GM10266 (cell line): ENCODE measurements around the gene ANO4.

Source experiments
- DNase-seq: peaks from one replicate; pipeline ENCODE4 v3.0.0; 2012; ENCODE audit errors: extremely low spot score
- CTCF ChIP-seq: IDR thresholded peaks from 2 replicates; pipeline ENCODE4 v1.5.1; 2012; ENCODE audit warnings: mild to moderate bottlenecking, low read depth; ENCODE audit not compliant: control insufficient read depth, insufficient read depth; ENCODE audit errors: missing control alignments

The ANO4 gene

GRCh38 chr12:100954118-100954517 lies 159.5 kb downstream of the ANO4 start:
- no peak for TF ChIP-seq CTCF
- DNase-seq = no peak

- no peak for DNase-seq
- TF ChIP-seq CTCF = no peak
These were observed 160.6 kb downstream of the ANO4 start for GRCh38 chr12:100955139-100955538.

- TF ChIP-seq CTCF = no peak
- DNase-seq = no peak
These were observed 161.8 kb downstream of the ANO4 start for GRCh38 chr12:100956311-100956852.

GRCh38 chr12:100959481-100959880 lies 164.9 kb downstream of the ANO4 start:
- TF ChIP-seq CTCF = no peak
- DNase-seq = no peak

GRCh38 chr12:100962086-100962712 lies 167.6 kb downstream of the ANO4 start:
- no peak for TF ChIP-seq CTCF
- DNase-seq = no peak

- no peak for DNase-seq
- TF ChIP-seq CTCF = no peak
These were observed 168.8 kb downstream of the ANO4 start for GRCh38 chr12:100963381-100963780.

GRCh38 chr12:100964028-100964427 lies 169.5 kb downstream of the ANO4 start:
- DNase-seq = no peak
- no peak for TF ChIP-seq CTCF
